Right lobe of liver (tissue), 6 donors: Measurements from ENCODE around the gene OBP2B. TPM values are rescaled to one million over a fixed set of nuclear protein-coding genes. Genes with fewer than 3 reads are reported as not detected.
"Not testable (repeated sequence)": the region's sequence is repeated elsewhere in the genome, so short reads cannot be mapped to it uniquely, and the experiment has no call there.

Source experiments
- ATAC-seq, 4 donors: fragments of 200-7000 bp; cut with Tn5 transposase; one replicate each; pipeline ENCODE4 v1.9.1; 2020; ENCODE audit warnings: mild to moderate bottlenecking in 4 of 4, moderate library complexity in 4 of 4
- DNase-seq, 3 donors: peaks; one replicate each; pipeline ENCODE4 v3.0.0-alpha.2; 2020
- H3K27ac ChIP-seq, 3 donors: fragments of 200-600 bp; one replicate each; pipeline ENCODE4 v1.8.0; 2022
- H3K27me3 ChIP-seq, 2 donors: fragments of 200-600 bp; one replicate each; pipeline ENCODE4 v1.8.0; 2022
- H3K36me3 ChIP-seq, 4 donors: fragments of 200-600 bp; sonication (generic) in 1 of 4; one replicate each; pipeline versions ENCODE4 v1.5.1 to v1.8.0; 2017 to 2022; ENCODE audit warnings: control low read depth in 1 of 4
- H3K4me1 ChIP-seq, 4 donors: fragments of 200-600 bp; sonication (generic) in 1 of 4; one replicate each; pipeline versions ENCODE4 v1.5.1 to v1.8.0; 2017 to 2022; ENCODE audit warnings: control low read depth in 1 of 4
- H3K4me3 ChIP-seq, 3 donors: fragments of 200-600 bp; one replicate each; pipeline ENCODE4 v1.8.0; 2022
- H3K9me3 ChIP-seq, 4 donors: fragments of 200-600 bp; sonication (generic) in 1 of 4; one replicate each; pipeline versions ENCODE4 v1.5.1 to v1.8.0; 2017 to 2022; ENCODE audit warnings: control low read depth in 1 of 4
- CTCF ChIP-seq, 4 donors: fragments of 200-600 bp in 3 of 4; fragments of 450-650 bp in 1 of 4; IDR thresholded peaks; one replicate each; pipeline versions ENCODE4 v1.5.1 to v1.8.0; 2016 to 2022; ENCODE audit warnings: antibody characterized with exemption in 4 of 4, mild to moderate bottlenecking in 2 of 4
- POLR2A ChIP-seq: fragments of 450-650 bp; IDR thresholded peaks from one replicate; pipeline ENCODE4 v1.6.1; 2017; ENCODE audit warnings: antibody characterized with exemption, mild to moderate bottlenecking
- WGBS: methylation state at CpG from one replicate; pipeline ENCODE4 v1.1.6; 2018; ENCODE audit warnings: low coverage, low lambda C conversion rate; ENCODE audit not compliant: insufficient coverage; ENCODE audit errors: missing lambda C conversion rate; 5-methylcytosine and 5-hydroxymethylcytosine counted together
- intact Hi-C, 2 donors: fragments of 100-400 bp; cut with DNase I; formaldehyde crosslinking; loops; one replicate each; pipeline versions ENCODE4 v1.11.2 to v1.14.1; 2022
- total RNA-seq, 6 experiments: library from RNA; depleted of rRNA in 2 of 6; stranded (reverse); fragments of >200 nt in 2 of 6; fragmentation: NEBNext Ultra II Directional in 3 of 6; extraction: Animal tissue kit (Norgen Biotek cat#: 25700) in 3 of 6; gene quantifications; one replicate each; pipeline versions ENCODE4 v1.1.0 to v1.2.4, GENCODE V29; 2016 to 2023
- donor health status: DM: no; HTN: yes; CAD: no.
- donor health status: DM: no; HTN: no; CAD: no.
- donor health status: DM: no; HTN: no; CAD: no.
- donor health status: DM: no; HTN: yes; CAD: no.
- donor health status: DM: no; HTN: yes; CAD: no.

The OBP2B gene
- total RNA-seq, 6 experiments from 2014 or later: not detected

GRCh38 chr9:133251773-133252172 is 42.7 kb upstream of the OBP2B start:
- no peaks in the 10 kb centered on the region for H3K4me1 ChIP-seq
- intact Hi-C loops: no loop called here
- WGBS: 82% methylated on average over 10 of the region's 11 CpGs
- ATAC-seq (no peak), DNase-seq (no peak)
- H3K4me3 ChIP-seq: no peak overlapping the region
- H3K27ac ChIP-seq: no peak overlapping the region
- TF ChIP-seq POLR2A (no peak), CTCF (IDR thresholded peaks at IDR 0.05) (no peak)
- H3K36me3 ChIP-seq: no peaks in the 10 kb centered on the region
- H3K9me3 ChIP-seq: no peaks in the 10 kb centered on the region
- no peaks in the 10 kb centered on the region for H3K27me3 ChIP-seq

DNA sequence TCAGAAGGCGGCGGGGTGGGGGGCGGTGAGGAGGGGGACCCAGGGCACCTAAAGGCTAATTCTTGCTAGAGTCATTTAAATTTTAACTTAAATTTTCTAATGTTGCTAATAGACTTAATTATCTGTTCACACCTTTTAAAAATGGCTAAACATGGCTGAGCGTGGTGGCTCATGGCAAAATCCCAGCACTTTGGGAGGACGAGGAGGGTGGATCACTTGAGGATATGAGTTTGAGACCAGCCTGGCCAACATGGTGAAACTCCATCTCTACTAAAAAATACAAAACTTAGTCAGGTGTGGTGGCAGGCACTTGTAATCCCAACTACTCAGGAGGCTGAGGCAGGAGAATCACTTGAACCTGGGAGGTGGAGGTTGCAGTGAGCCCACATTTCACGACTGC is 42.2 kb upstream of the OBP2B start:
- H3K36me3 ChIP-seq, ATAC-seq, H3K27ac ChIP-seq, H3K4me1 ChIP-seq, intact Hi-C loops, H3K4me3 ChIP-seq, H3K27me3 ChIP-seq, DNase-seq, H3K9me3 ChIP-seq: not testable (repeated sequence)
- WGBS: 79% methylated on average over 5 of the region's 6 CpGs

DNA sequence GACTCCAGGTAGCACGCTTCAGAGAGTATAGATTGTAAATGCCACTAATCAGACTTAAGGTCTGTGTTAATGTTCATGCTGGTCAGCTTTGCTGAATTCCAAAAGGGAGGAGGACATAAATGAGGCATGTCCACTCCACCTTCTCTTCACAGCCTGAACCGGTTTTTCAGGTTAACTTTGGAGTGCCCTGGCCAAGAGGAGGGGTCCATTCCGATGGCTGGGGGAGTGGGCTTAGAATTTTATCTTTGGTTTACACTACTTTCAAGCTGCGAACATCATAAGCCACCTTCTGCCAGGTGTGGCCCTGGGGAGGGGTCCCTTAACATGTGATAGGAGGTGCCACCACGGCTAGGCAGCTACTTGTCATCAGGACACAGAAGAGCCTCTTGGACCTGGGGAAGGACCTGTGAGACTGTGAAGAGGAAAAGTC is 41.7 kb upstream of the OBP2B start:
- WGBS: 51% methylated on average over 5 of the region's 5 CpGs
- TF ChIP-seq POLR2A (no peak), CTCF (IDR thresholded peaks at IDR 0.05) (no peak)
- Histone ChIP-seq H3K4me3 (no peak overlapping the region), H3K4me1 (no peaks in the 10 kb centered on the region), H3K27me3 (no peaks in the 10 kb centered on the region), H3K36me3 (no peaks in the 10 kb centered on the region), H3K27ac (no peak overlapping the region), H3K9me3 (no peaks in the 10 kb centered on the region)
- ATAC-seq (no peak), DNase-seq (no peak)
- intact Hi-C loops: no loop called here

DNA sequence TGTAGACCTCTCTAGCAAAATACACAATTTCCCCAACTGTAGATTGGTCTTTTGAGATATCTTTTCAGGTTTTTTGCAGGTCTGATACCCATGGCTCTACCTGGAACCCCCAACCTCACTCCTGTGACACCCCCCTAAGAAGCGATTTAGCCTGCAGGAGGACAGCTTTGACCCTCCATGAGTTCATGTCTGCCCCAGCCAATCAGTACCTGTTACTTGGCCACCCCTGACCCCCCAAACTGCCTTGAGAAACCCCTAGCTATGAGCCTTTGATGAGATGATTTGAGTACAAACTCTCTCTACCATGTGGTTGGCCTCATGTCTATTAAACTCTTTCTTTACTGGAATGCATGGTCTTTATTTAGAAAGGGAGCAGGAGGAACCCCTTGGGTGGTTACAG is 40.3 kb upstream of the OBP2B start:
- TF ChIP-seq POLR2A (no peak), CTCF (IDR thresholded peaks at IDR 0.05) (no peak)
- Histone ChIP-seq H3K27ac (no peak overlapping the region), H3K4me1 (no peaks in the 10 kb centered on the region), H3K36me3 (no peaks in the 10 kb centered on the region), H3K27me3 (no peaks in the 10 kb centered on the region), H3K4me3 (no peak overlapping the region), H3K9me3 (no peaks in the 10 kb centered on the region)
- DNase-seq (no peak), ATAC-seq (no peak)
- intact Hi-C loops: no loop called here
- 73% methylated on average over 1 of the region's 1 CpG for WGBS

- Histone ChIP-seq H3K27me3 (no peaks in the 10 kb centered on the region), H3K36me3 (no peaks in the 10 kb centered on the region), H3K9me3 (no peaks in the 10 kb centered on the region), H3K4me3 (no peak overlapping the region), H3K27ac (no peak overlapping the region), H3K4me1 (no peaks in the 10 kb centered on the region)
- intact Hi-C loops: no loop called here
- WGBS: 63% methylated on average over 5 of the region's 8 CpGs
- TF ChIP-seq POLR2A (no peak), CTCF (IDR thresholded peaks at IDR 0.05) (no peak)
- ATAC-seq (no peak), DNase-seq (no peak)
Measured at GRCh38 chr9:133248726-133249295, 39.8 kb upstream of the OBP2B start.
